Right lobe of liver (tissue), 4 donors: ENCODE data around the gene SH2B2.
A peak's percentile ranks its signal among the peaks of the same experiment; 100 is the strongest.

Experiments used
- POLR2A ChIP-seq: fragments of 450-650 bp; IDR thresholded peaks from one replicate; pipeline ENCODE4 v1.6.1; 2017; ENCODE audit warnings: antibody characterized with exemption, mild to moderate bottlenecking
- TF ChIP-seq, protein P1 (sequence below), 4 donors: fragments of 200-600 bp in 3 of 4; fragments of 450-650 bp in 1 of 4; IDR thresholded peaks; one replicate each; pipeline versions ENCODE4 v1.5.1 to v1.8.0; 2016 to 2022; ENCODE audit warnings: antibody characterized with exemption in 4 of 4, mild to moderate bottlenecking in 2 of 4
- donor health status: DM: no; HTN: no; CAD: no.
- donor health status: DM: no; HTN: no; CAD: no.
- donor health status: DM: no; HTN: yes; CAD: no.

DNA sequence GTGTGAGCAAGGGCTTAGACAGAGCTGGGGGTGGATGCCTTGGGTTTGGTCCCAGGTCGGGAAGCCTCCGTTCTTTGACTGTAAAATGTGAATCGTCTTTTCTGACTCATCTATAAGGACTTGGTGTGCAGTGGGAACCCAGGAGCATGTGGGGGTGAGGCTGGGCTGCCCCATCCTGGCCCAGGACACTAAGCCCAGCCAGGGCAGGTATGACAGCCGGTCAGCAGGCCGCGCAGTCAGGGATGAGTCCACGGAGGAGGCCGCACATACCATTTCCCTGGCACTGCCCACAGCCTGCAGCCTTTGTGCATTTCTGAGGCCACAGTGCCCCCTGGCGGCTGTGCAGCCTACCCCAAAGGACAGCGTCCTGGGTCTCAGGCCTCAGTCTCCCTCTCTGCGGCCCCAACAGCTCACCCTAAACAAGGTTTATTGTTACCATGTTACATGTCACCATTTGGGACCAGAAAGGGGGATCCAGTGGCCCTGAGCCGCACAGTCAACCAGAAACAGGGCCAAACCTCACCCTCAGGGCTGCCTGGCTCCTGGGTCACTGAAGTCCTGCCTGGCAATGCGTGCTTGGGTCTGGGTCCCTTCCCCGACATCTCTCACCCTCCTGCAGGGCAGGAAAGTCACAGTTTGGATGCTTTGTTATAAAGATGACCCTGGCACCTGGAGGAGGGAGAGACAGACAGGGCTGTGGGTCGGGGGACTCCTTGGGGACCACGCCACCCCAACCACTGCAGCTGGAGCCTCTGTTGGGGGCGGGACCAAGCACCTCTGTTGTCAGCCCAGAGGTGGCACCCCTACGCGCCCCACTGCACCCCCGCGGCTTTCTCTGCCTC lies 14.4 kb upstream of the SH2B2 start:
- no peak for TF ChIP-seq POLR2A
- TF ChIP-seq, protein P1, sequence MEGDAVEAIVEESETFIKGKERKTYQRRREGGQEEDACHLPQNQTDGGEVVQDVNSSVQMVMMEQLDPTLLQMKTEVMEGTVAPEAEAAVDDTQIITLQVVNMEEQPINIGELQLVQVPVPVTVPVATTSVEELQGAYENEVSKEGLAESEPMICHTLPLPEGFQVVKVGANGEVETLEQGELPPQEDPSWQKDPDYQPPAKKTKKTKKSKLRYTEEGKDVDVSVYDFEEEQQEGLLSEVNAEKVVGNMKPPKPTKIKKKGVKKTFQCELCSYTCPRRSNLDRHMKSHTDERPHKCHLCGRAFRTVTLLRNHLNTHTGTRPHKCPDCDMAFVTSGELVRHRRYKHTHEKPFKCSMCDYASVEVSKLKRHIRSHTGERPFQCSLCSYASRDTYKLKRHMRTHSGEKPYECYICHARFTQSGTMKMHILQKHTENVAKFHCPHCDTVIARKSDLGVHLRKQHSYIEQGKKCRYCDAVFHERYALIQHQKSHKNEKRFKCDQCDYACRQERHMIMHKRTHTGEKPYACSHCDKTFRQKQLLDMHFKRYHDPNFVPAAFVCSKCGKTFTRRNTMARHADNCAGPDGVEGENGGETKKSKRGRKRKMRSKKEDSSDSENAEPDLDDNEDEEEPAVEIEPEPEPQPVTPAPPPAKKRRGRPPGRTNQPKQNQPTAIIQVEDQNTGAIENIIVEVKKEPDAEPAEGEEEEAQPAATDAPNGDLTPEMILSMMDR (IDR thresholded peaks at IDR 0.05) = peak; percentile 91 to 96 (median 94)
